Measurements from ENCODE around the gene FBXO42.
"Not testable (repeated sequence)": the region's sequence is repeated elsewhere in the genome, so short reads cannot be mapped to it uniquely, and the experiment has no call there.

Gene FBXO42

GRCh38 chr1:16266411-16267118, 85.7 kb downstream of the FBXO42 start:
- DNase-seq (ENCODE audit: low read depth in 3 of 3, low spot score in 1 of 3): no peak

- DNase-seq (ENCODE audit: low read depth in 3 of 3, low spot score in 1 of 3): no peak
Observed at GRCh38 chr1:16262067-16262466, 90.2 kb downstream of the FBXO42 start.

GRCh38 chr1:16260814-16261213, 91.5 kb downstream of the FBXO42 start:
- no peak for DNase-seq (ENCODE audit: low read depth in 3 of 3, low spot score in 1 of 3)

GRCh38 chr1:16258591-16259135, 93.6 kb downstream of the FBXO42 start:
- DNase-seq (ENCODE audit: low read depth in 3 of 3, low spot score in 1 of 3): no peak

GRCh38 chr1:16257968-16258367, 94.3 kb downstream of the FBXO42 start:
- DNase-seq (ENCODE audit: low read depth in 3 of 3, low spot score in 1 of 3): no peak

GRCh38 chr1:16257556-16257955, 94.7 kb downstream of the FBXO42 start:
- not testable (repeated sequence) for DNase-seq (ENCODE audit: low read depth in 3 of 3, low spot score in 1 of 3)

GRCh38 chr1:16256478-16256877, 95.8 kb downstream of the FBXO42 start:
- no peak for DNase-seq (ENCODE audit: low read depth in 3 of 3, low spot score in 1 of 3)

GRCh38 chr1:16254263-16254928, 97.9 kb downstream of the FBXO42 start:
- DNase-seq (ENCODE audit: low read depth in 3 of 3, low spot score in 1 of 3): no peak

GRCh38 chr1:16253332-16253922, 98.9 kb downstream of the FBXO42 start:
- no peak for DNase-seq (ENCODE audit: low read depth in 3 of 3, low spot score in 1 of 3)

- DNase-seq (ENCODE audit: low read depth in 3 of 3, low spot score in 1 of 3): no peak
Observed at GRCh38 chr1:16252912-16253311, 99.4 kb downstream of the FBXO42 start.

GRCh38 chr1:16251381-16251780, 100.9 kb downstream of the FBXO42 start:
- no peak for DNase-seq (ENCODE audit: low read depth in 3 of 3, low spot score in 1 of 3)

GRCh38 chr1:16250524-16251251, 101.6 kb downstream of the FBXO42 start:
- no peak for DNase-seq (ENCODE audit: low read depth in 3 of 3, low spot score in 1 of 3)

- DNase-seq (ENCODE audit: low read depth in 3 of 3, low spot score in 1 of 3): no peak
Observed at GRCh38 chr1:16249596-16250241, 102.6 kb downstream of the FBXO42 start.

- DNase-seq (ENCODE audit: low read depth in 3 of 3, low spot score in 1 of 3): no peak
Observed at GRCh38 chr1:16248603-16249516, 103.4 kb downstream of the FBXO42 start.

GRCh38 chr1:16248007-16248436, 104.3 kb downstream of the FBXO42 start:
- no peak for DNase-seq (ENCODE audit: low read depth in 3 of 3, low spot score in 1 of 3)

- no peak for DNase-seq (ENCODE audit: low read depth in 3 of 3, low spot score in 1 of 3)
Observed at GRCh38 chr1:16247441-16247840, 104.8 kb downstream of the FBXO42 start.

- DNase-seq (ENCODE audit: low read depth in 3 of 3, low spot score in 1 of 3): no peak
Observed at GRCh38 chr1:16246961-16247360, 105.3 kb downstream of the FBXO42 start.

- DNase-seq (ENCODE audit: low read depth in 3 of 3, low spot score in 1 of 3): not testable (repeated sequence)
Observed at GRCh38 chr1:16246239-16246638, 106.0 kb downstream of the FBXO42 start.

GRCh38 chr1:16245476-16246196, 106.6 kb downstream of the FBXO42 start:
- no peak for DNase-seq (ENCODE audit: low read depth in 3 of 3, low spot score in 1 of 3)
